Stimulated activated CD4-positive, alpha-beta T cell treated with anti-CD3 and anti-CD28 coated beads, Interleukin-4, amount 100 ng/mL, for 4 hours (primary cell): ENCODE results near the gene NAA40.
"Not testable (repeated sequence)": the region's sequence is repeated elsewhere in the genome, so short reads cannot be mapped to it uniquely, and the experiment has no call there.

Experiments used
- DNase-seq, 2 experiments: peaks; one replicate each; pipeline ENCODE4 v3.0.0-alpha.2; 2020

NAA40 gene

DNA sequence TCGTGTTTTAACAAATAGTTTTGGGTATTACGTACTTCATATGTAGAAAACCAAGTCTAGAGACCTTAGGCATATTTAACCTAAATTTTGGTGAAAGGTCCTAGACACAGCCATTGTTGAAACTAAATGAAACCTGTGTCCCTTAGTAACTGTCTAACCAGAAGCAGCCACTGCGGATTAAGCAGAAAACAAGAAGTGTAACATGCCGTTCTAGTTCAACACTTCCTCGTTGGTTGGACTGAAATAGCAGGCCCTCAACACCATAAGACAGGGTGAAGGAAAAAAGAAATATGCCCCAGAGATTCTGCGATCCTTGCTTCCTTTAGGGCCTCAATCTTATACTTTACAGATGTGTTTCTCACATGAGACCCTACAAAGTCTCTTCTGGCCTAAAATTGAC lies 2.0 kb downstream of the NAA40 start:
- DNase-seq = no peak

- no peak for DNase-seq
These were observed 3.1 kb downstream of the NAA40 start for GRCh38 chr11:63941901-63942300.

- no peak for DNase-seq
These were observed 4.0 kb downstream of the NAA40 start for GRCh38 chr11:63942803-63943202.

DNA sequence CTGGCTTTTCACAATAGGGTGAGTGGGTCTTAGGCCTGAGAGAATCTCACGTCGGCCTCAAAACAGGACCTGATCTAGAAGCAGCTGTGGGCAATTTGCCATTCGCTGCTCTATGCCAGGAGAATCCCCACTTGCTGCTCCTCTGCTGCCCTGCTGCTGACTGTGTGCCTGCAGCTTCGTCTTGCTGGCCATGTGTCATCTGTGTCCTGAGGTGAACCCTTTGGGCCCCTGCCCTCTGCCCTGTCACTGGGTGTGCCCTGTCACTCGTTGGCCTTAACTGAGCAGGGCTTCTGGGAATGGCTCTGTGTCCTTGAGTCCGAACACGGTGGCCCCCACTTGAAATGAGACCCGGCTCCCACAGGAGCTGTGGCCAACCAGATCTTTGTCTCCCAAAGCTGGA lies 6.2 kb downstream of the NAA40 start:
- no peak for DNase-seq

GRCh38 chr11:63945477-63946163 lies 6.8 kb downstream of the NAA40 start:
- DNase-seq = peak; percentile 37 to 42

DNA sequence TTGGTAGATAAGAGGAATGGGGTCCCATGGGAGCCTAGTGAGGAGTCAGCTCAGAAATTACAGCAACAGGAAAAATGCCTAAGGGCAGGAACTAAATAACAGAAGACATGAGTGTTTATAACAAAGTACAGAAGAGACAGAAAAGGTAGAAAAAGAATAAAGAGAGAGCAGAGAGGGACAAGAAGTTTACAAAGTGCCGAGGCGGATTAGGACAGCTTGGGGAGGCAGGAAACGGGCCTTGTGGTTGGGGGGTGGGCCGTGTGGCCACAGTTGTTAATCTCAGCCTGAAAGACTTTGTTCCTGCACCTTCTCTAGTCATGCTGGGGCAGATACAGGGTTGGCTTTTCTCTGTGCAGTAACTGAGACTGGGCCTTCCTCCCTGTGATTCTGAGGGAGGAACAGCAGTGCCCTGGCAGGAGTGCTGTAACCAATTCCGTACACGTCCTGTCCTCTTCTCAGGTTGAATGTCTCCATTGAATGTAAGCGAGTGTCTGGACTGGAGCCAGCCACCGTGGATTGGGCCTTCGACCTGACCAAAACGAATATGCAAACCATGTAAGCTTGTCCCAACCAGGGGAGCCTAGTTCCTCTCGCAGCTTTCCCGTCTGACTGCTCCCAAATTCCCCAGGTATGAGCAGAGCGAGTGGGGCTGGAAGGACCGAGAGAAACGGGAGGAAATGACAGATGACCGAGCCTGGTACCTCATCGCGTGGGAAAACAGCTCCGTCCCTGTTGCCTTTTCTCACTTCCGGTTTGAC lies 13.2 kb downstream of the NAA40 start:
- no peak for DNase-seq

DNA sequence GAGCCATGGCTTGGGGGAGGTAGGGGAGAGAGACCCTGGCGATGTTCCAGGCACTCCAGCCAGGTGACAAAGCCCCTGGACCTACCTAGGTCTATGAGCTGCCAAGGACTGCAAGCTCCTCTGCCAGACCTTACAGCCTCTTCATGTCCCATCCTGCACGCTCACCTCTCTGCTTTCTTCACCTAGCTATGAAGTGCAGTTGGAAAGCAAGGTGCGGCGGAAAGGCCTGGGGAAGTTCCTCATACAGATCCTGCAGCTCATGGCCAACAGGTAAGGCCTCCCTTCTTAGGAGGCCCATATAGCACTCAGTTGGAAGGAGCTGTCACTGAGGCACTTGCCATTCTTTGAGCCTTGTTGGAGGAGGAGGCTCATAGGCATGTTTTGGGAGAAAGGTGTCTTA lies 13.8 kb downstream of the NAA40 start:
- no peak for DNase-seq

GRCh38 chr11:63958008-63958407 lies 19.2 kb downstream of the NAA40 start:
- DNase-seq = no peak

DNA sequence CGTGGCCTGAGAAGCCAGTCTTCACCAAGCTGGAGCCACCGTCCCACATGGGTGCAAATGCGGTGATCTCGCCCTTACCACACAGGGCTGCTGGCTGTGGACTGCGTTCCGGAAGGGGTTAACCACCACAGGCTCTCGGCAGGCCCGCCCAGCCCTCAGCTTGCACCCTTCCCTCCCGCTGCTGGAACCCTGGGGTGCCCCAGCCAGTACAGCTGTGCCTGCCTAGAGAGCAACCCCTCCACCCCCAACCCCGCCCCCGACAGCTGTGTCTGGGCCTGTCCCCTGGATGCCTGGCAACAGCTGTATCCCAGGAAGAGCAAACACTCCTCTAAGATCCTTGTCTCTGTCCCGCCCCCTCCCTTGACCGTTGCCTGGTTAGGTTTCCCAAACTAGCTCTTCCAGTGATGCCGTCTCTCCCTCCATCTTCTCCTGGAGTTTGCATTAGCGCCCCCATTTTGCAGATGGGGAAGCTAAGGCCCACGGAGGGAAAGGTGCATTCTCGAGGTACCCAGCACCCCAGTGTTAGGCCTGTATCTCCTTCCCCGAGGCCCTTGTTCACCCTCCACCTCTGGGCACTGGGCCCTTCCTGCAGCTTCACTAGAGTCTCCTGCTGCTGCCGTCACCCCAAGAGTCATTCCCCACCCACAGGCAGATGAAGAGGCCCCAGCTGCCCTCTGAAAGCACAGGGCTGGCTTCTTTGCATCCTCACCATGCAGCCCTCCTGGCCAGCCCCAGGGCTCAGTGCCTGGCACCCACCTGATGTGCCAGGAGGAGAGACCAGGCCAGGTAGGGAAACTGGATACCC lies 23.0 kb downstream of the NAA40 start:
- no peak for DNase-seq

DNA sequence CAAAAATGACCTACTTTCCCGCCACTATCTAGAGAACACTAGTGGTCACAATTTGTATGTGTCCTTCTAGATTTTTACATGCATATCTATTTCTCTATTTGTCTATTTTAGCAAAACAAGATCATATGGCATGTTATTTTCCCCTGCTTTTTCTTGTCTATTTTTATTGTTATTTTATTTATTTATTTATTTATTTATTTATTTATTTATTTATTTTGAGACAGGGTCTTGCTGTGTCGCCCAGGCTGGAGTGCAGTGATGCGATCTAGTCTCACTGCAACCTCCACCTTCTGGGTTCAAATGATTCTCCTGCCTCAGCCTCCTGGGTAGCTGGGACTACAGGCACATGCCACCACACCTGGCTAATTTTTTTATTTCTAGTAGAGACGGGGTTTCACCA lies 25.1 kb downstream of the NAA40 start:
- not testable (repeated sequence) for DNase-seq

DNA sequence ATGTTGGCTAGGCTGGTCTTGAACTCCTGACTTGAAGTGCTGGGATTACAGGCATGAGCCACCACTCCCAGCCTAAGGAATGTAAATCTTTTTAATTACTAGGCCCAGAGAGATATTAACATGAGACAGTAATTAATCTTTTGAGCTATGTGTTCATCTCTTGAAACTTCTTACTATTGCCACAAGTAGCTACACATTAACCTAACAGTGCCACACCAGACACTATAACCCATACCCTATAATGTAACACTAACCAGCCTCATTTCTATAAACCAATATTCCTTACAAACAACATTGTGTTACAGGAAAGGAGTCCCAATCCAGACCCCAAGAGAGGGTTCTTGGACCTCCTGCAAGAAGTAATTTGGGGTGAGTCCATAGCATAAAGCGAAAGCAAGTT lies 27.6 kb downstream of the NAA40 start:
- DNase-seq = no peak

DNA sequence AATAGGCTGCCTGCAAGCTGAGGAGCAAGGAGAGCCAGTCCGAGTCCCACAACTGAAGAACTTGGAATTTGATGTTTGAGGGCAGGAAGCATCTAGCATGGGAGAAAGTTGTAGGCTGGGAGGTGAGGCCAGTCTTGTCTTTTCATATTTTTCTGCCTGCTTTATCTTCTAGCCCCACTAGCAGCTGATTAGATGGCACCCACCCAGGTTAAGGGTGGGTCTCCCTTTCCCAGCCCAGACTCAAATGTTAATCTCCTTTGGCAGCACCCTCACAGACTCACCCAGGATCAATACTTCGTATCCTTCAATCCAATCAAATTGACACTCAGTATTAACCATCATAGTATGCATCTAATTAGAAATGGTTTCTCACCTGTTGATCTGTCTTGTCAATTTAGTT lies 30.7 kb downstream of the NAA40 start:
- no peak for DNase-seq

- DNase-seq = no peak
These were observed 32.1 kb downstream of the NAA40 start for GRCh38 chr11:63970902-63971301.

GRCh38 chr11:63973912-63974258 lies 35.1 kb downstream of the NAA40 start:
- DNase-seq = not testable (repeated sequence)

- DNase-seq = peak; percentile 83 to 97
These were observed 35.7 kb downstream of the NAA40 start, which contains the start of gene COX8A for GRCh38 chr11:63974259-63975143. TSS of gene COX8A (plus strand) at chr11:63974620. CDS start at chr11:63974681, 61 bp downstream.

- DNase-seq = no peak
These were observed 39.9 kb downstream of the NAA40 start for GRCh38 chr11:63978551-63979239.

GRCh38 chr11:63979426-63979825 lies 40.6 kb downstream of the NAA40 start:
- DNase-seq = no peak

DNA sequence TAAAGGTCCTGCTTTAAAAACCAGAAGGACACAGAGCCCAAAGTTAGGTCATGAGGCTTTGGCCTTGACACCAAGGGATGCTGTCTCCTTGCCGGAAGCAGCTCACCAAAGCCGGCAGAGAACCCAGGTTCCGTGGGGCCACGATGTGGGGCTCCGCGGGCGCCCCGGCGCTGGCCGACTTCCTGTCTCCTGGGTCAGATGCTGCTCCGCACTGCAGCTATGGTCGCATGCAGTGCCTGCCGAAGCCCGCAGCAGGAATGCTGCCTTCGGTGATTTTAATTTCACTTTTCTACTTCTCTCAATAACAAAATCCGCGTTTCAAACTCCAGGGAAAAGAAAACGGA lies 47.0 kb downstream of the NAA40 start:
- peak; percentile 61 to 63 for DNase-seq

GRCh38 chr11:63986156-63986931 lies 47.5 kb downstream of the NAA40 start, which contains the start of gene OTUB1:
TSS of gene OTUB1 (plus strand) at chr11:63986438. CDS start at chr11:63986457, 19 bp downstream.
- peak; percentile 82 to 87 for DNase-seq

DNA sequence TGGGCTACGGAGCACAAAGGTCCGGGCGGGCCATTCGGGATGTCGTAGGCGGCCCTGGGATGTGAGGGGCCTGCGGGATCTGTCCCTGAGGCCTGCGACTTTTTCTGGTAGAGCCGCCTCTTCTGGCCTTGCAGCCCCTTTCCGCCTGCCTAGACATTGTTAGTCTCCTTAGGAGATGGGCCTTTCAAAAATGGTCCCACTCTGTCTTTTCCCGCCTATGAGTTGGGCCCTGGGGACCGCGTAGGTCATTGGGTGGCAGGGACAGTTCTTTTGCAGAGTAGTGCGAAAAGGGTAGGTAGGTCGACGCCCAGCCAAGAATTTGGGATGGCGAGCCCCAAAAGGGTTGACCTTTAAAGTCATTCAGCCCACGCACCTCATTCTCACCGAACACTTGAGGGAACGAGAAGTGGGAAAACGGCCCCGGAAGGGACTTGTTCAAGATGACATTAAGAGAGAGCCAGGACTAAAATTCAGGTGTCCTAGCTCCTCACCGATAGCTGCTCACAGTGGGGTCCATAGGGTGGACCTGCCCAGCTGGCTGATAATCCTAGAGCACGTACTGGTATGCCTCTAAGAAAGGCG lies 48.2 kb downstream of the NAA40 start:
- no peak for DNase-seq

DNA sequence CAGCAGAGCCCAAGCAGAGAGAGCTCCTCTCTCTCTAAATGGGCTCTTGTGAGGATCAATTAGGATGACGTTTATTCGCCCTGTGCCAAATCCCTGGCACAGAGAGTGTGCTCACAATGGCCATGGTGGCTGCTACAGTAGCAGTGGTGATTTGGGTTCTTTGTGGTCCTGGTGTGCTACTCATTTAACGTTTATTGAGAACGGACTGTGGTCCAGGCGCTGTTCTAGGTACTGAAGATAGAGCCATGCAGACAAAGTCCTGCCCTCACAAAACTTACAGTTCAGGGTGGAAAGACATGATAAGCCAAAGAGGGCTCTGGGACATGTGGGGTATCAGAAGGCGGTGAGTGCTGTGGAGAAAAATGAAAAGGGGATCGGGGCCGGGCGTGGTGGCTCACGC lies 52.8 kb downstream of the NAA40 start:
- no peak for DNase-seq
